ENCODE results near the gene CCDC174.

DNA sequence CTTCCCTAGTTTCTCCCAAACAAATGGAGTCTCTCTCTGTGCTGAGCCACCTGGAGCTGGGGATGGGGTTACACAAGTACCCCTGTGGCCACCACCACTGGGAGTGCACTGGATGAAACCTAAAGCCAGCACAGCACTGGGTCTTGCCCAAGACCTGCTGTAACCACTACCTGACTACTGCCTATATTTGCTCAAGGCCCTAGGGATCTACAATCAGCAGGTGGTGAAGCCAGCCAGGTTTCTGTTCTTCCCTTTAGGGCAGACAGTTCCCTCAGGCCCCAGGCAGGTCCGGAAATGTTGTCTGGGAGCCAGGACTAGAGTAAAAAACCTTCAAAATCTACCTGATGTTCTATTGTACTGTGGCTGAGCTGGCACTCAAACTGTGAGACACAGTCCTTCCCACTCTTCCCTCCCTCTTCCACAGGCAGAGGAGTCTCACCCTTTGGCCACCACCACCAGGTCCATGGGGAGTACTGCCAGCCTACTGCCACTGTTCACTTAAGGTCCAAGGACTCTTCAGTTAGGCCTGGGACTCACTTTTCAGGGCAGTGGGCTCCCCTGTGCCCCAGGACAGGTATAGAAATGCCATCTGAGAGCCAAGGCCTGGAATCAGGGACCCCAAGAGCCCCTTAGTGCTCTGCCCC lies 47.2 kb downstream of the CCDC174 start:
- TF ChIP-seq POLR2AphosphoS5 (IDR thresholded peaks at IDR 0.05) (no peak), CTCF (IDR thresholded peaks at IDR 0.05) (no peak), POLR2A (IDR thresholded peaks at IDR 0.05) (no peak), EP300 (IDR thresholded peaks at IDR 0.05) (no peak)
